WTC11 (cell line): ENCODE data around the gene FOXL2. TPM values are rescaled to one million over a fixed set of nuclear protein-coding genes. Genes with fewer than 3 reads are reported as not detected.
A peak's percentile ranks its signal among the peaks of the same experiment; 100 is the strongest.

ENCODE experiments used
- ATAC-seq: fragments of 200-7000 bp; cut with Tn5 transposase; 2 replicates; pipeline ENCODE4 v1.10.0; 2021; ENCODE audit warnings: mild to moderate bottlenecking, moderate library complexity
- CTCF ChIA-PET: fragments of 300-600 bp; sonication (Branson Sonifier 250); formaldehyde crosslinking; loops from one replicate; lab custom pipeline; 2021; ENCODE audit warnings: antibody characterized with exemption; lab: Charles Lee
- POLR2A ChIA-PET: fragments of 350-600 bp; sonication (Branson Sonifier 250); formaldehyde crosslinking; loops from one replicate; lab custom pipeline; 2021; ENCODE audit warnings: antibody characterized with exemption; lab: Charles Lee
- DNase-seq: peaks from one replicate; pipeline ENCODE4 v3.0.0; 2021; ENCODE audit warnings: low spot score
- H3K27ac Mint-ChIP-seq: 2 replicates; pipeline ENCODE4 v1.8.0; 2021; ENCODE audit warnings: mixed read lengths
- H3K27me3 Mint-ChIP-seq: 2 replicates; pipeline ENCODE4 v1.8.0; 2021; ENCODE audit warnings: low read depth, mild to moderate bottlenecking, moderate library complexity, mixed read lengths
- H3K36me3 Mint-ChIP-seq: 2 replicates; pipeline ENCODE4 v1.8.0; 2021; ENCODE audit warnings: mixed read lengths
- H3K4me1 Mint-ChIP-seq: 2 replicates; pipeline ENCODE4 v1.8.0; 2022; ENCODE audit warnings: mixed read lengths
- H3K4me3 Mint-ChIP-seq: 2 replicates; pipeline ENCODE4 v1.8.0; 2021; ENCODE audit warnings: mild to moderate bottlenecking, moderate library complexity, mixed read lengths
- H3K9me3 Mint-ChIP-seq: 2 replicates; pipeline ENCODE4 v1.8.0; 2021; ENCODE audit warnings: mixed read lengths
- CREB1 ChIP-seq: sonication (generic); formaldehyde crosslinking; IDR thresholded peaks from 2 replicates; pipeline ENCODE4 v1.8.0; 2023; ENCODE audit warnings: mild to moderate bottlenecking, missing genetic modification reagents
- EMX1 ChIP-seq: fragments of 250-450 bp; sonication (Bioruptor Pico); IDR thresholded peaks from 2 replicates; pipeline ENCODE4 v1.8.0; 2021; ENCODE audit warnings: mild to moderate bottlenecking
- GABPB1 ChIP-seq: sonication (generic); formaldehyde crosslinking; IDR thresholded peaks from 2 replicates; pipeline ENCODE4 v1.8.1; 2023; ENCODE audit warnings: mild to moderate bottlenecking, missing genetic modification reagents
- NR3C1 ChIP-seq: sonication (generic); formaldehyde crosslinking; conservative IDR thresholded peaks from 2 replicates; pipeline ENCODE4 v1.8.1; 2023; ENCODE audit warnings: low read depth, mild to moderate bottlenecking, missing genetic modification reagents
- TCF7 ChIP-seq: sonication (generic); formaldehyde crosslinking; IDR thresholded peaks from 2 replicates; pipeline ENCODE4 v1.8.0; 2022; ENCODE audit warnings: mild to moderate bottlenecking, low read depth, missing genetic modification reagents, moderate library complexity
- total RNA-seq: library from RNA; stranded (reverse); gene quantifications from 3 replicates; pipeline ENCODE4 v1.2.3, GENCODE V29; 2021
- TF ChIP-seq, protein P1 (sequence below): sonication (generic); formaldehyde crosslinking; IDR thresholded peaks from 2 replicates; pipeline ENCODE4 v1.8.1; 2022; ENCODE audit warnings: mild to moderate bottlenecking, missing genetic modification reagents, moderate library complexity, borderline replicate concordance
- TF ChIP-seq, protein P2 (sequence below): sonication (generic); formaldehyde crosslinking; IDR thresholded peaks from 2 replicates; pipeline ENCODE4 v1.8.1; 2023; ENCODE audit warnings: mild to moderate bottlenecking, missing genetic modification reagents, moderate library complexity
- TF ChIP-seq, protein P3 (sequence below): sonication (generic); formaldehyde crosslinking; IDR thresholded peaks from 2 replicates; pipeline ENCODE4 v1.8.0; 2023; ENCODE audit warnings: missing genetic modification reagents
- TF ChIP-seq, protein P4 (sequence below): fragments of 250-450 bp; sonication (Bioruptor Pico); IDR thresholded peaks from 2 replicates; pipeline ENCODE4 v1.9.0; 2021; ENCODE audit warnings: mild to moderate bottlenecking, borderline replicate concordance
- TF ChIP-seq, protein P5 (sequence below): sonication (generic); formaldehyde crosslinking; IDR thresholded peaks from 2 replicates; pipeline ENCODE4 v1.8.0; 2022; ENCODE audit warnings: mild to moderate bottlenecking, missing genetic modification reagents
- TF ChIP-seq, protein P6 (sequence below): fragments of 250-450 bp; sonication (Bioruptor Pico); conservative IDR thresholded peaks from 2 replicates; pipeline ENCODE4 v1.9.0; 2021; ENCODE audit warnings: mild to moderate bottlenecking
- TF ChIP-seq, protein P7 (sequence below): fragments of 250-450 bp; sonication (Bioruptor Pico); IDR thresholded peaks from 2 replicates; pipeline ENCODE4 v2.1.2; 2022; ENCODE audit warnings: mild to moderate bottlenecking, moderate library complexity

The FOXL2 gene
- total RNA-seq, 1 experiment from 2014 or later, result 1.4 TPM

DNA sequence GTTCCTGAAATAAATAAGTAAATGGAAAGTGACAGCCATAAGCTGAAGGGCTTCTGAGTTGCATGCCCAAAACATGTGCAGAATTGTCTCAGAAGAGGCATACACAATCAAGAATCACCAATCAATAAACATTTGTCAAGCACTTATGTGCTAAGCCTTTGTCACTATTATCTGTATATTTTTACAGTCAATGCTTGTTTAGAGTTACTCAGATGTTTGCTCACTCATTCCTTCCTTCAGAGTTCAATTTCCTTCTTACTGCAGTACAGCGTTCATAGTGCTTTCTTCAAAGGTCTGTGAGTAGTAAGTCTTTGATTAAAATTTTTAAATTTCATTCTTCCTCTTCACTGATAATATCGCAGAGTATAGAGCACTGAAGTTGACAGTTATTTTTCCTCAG is 17.3 kb upstream of the FOXL2 start:
- Mint-ChIP-seq H3K9me3 (peaks cover 26% of the 10 kb centered on the region), H3K27ac (no peak overlapping the region), H3K27me3 (peaks cover 38% of the 10 kb centered on the region), H3K36me3 (peaks cover 9% of the 10 kb centered on the region; the same call in 1 of the 2 replicates), H3K4me1 (peaks cover 3% of the 10 kb centered on the region; the same call in 1 of the 2 replicates), H3K4me3 (no peak overlapping the region)
- DNase-seq (no peak), ATAC-seq (no peak)
- POLR2A ChIA-PET, result no interaction called here
- TF ChIP-seq, protein P1, sequence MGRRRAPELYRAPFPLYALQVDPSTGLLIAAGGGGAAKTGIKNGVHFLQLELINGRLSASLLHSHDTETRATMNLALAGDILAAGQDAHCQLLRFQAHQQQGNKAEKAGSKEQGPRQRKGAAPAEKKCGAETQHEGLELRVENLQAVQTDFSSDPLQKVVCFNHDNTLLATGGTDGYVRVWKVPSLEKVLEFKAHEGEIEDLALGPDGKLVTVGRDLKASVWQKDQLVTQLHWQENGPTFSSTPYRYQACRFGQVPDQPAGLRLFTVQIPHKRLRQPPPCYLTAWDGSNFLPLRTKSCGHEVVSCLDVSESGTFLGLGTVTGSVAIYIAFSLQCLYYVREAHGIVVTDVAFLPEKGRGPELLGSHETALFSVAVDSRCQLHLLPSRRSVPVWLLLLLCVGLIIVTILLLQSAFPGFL (CRISPR knock-in tag), result no peak
- no peak for TF ChIP-seq TCF7 (CRISPR knock-in tag)
- TF ChIP-seq, protein P2, sequence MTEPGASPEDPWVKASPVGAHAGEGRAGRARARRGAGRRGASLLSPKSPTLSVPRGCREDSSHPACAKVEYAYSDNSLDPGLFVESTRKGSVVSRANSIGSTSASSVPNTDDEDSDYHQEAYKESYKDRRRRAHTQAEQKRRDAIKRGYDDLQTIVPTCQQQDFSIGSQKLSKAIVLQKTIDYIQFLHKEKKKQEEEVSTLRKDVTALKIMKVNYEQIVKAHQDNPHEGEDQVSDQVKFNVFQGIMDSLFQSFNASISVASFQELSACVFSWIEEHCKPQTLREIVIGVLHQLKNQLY, result no peak
- TF ChIP-seq, protein P3, sequence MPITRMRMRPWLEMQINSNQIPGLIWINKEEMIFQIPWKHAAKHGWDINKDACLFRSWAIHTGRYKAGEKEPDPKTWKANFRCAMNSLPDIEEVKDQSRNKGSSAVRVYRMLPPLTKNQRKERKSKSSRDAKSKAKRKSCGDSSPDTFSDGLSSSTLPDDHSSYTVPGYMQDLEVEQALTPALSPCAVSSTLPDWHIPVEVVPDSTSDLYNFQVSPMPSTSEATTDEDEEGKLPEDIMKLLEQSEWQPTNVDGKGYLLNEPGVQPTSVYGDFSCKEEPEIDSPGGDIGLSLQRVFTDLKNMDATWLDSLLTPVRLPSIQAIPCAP (CRISPR knock-in tag), result no peak
- CTCF ChIA-PET, result interaction anchor here (0.8 to 1.8 kb wide), 2 partner anchors 15 to 28 kb away, joined by 3 to 4 read pairs; no protein-coding TSS in a partner anchor

DNA sequence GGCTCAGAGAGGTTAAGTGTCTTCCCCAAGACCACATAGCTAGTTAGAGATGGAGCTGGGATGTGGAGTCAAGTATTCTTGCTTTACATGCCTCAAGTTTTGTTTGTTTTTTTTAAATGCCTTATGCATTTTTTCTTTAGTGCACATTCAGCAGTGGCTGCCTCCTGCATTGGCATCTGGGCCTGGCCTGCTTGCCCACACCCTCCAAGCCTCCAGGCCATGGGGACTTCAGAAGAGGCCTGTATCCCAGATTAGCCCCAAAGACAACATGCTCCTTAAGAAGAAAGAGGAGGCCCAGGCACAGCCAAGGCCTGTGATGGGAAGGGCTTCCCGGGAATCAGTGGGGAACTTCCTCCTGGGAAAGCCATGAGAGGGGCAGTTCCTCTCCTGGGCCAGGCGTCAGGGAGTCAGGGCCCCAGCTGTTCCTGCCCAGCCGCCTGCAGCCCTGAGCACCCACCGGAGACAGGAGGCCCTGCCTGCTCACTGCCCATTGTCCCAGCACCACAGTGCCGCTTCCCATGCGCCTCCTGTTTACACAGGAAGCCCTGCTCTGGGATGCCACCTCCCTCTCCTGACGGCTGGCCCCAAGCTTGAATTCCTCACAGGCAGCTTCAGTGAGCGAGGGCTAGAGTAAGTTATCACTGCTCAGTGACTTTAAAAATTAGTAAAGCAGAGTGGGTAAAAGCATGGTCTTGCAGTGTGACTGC is 16.1 kb upstream of the FOXL2 start:
- ChIA-PET CTCF (interaction anchor here (1.0 to 1.1 kb wide), 3 partner anchors 9 to 17 kb away, joined by 3 to 6 read pairs (median 4); partner anchors contain the start of genes FOXL2 and FOXL2NB), POLR2A (no interaction called here)
- peaks cover 45% of the 10 kb centered on the region for H3K27me3 Mint-ChIP-seq
- DNase-seq, result no peak
- no peak overlapping the region for H3K27ac Mint-ChIP-seq
- H3K4me1 Mint-ChIP-seq, result peaks cover 3% of the 10 kb centered on the region; the same call in 1 of the 2 replicates
- TF ChIP-seq, protein P4, sequence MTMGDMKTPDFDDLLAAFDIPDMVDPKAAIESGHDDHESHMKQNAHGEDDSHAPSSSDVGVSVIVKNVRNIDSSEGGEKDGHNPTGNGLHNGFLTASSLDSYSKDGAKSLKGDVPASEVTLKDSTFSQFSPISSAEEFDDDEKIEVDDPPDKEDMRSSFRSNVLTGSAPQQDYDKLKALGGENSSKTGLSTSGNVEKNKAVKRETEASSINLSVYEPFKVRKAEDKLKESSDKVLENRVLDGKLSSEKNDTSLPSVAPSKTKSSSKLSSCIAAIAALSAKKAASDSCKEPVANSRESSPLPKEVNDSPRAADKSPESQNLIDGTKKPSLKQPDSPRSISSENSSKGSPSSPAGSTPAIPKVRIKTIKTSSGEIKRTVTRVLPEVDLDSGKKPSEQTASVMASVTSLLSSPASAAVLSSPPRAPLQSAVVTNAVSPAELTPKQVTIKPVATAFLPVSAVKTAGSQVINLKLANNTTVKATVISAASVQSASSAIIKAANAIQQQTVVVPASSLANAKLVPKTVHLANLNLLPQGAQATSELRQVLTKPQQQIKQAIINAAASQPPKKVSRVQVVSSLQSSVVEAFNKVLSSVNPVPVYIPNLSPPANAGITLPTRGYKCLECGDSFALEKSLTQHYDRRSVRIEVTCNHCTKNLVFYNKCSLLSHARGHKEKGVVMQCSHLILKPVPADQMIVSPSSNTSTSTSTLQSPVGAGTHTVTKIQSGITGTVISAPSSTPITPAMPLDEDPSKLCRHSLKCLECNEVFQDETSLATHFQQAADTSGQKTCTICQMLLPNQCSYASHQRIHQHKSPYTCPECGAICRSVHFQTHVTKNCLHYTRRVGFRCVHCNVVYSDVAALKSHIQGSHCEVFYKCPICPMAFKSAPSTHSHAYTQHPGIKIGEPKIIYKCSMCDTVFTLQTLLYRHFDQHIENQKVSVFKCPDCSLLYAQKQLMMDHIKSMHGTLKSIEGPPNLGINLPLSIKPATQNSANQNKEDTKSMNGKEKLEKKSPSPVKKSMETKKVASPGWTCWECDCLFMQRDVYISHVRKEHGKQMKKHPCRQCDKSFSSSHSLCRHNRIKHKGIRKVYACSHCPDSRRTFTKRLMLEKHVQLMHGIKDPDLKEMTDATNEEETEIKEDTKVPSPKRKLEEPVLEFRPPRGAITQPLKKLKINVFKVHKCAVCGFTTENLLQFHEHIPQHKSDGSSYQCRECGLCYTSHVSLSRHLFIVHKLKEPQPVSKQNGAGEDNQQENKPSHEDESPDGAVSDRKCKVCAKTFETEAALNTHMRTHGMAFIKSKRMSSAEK (CRISPR knock-in tag), result no peak
- TF ChIP-seq NR3C1 (CRISPR knock-in tag) (no peak), GABPB1 (CRISPR knock-in tag) (no peak), EMX1 (CRISPR knock-in tag) (no peak), CREB1 (no peak)
- TF ChIP-seq, protein P5, sequence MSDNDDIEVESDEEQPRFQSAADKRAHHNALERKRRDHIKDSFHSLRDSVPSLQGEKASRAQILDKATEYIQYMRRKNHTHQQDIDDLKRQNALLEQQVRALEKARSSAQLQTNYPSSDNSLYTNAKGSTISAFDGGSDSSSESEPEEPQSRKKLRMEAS (CRISPR knock-in tag), result no peak
- peaks cover 9% of the 10 kb centered on the region; the same call in 1 of the 2 replicates for H3K36me3 Mint-ChIP-seq
- peak; percentile 52 for ATAC-seq
- peaks cover 26% of the 10 kb centered on the region for H3K9me3 Mint-ChIP-seq
- H3K4me3 Mint-ChIP-seq, result no peak overlapping the region

DNA sequence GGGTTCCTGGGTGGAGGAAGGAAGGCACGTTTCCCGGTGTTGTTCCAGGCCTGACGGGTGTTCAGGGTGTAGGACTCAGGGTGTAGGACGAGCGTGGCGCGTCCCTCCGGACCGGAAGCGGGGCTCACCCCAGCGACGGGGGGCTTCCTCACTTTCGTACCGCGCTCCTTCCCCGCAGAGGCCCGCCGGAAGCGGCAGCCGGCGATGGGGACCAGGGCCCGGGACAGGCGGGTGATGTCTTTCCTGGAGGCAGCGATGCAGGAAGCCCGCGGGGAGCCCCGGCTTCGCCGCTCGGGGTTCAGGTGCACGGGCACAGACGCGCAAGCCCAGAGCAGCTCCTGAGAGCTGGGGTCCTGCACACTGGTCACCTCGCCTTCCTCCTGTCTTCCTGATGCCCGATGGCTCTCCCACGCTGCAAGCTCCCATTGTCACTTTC is 13.5 kb upstream of the FOXL2 start:
- ChIA-PET CTCF (interaction anchor here (0.7 to 4.7 kb wide), 20 partner anchors 8 to 526 kb away, joined by 3 to 54 read pairs (median 6); partner anchors contain the start of genes CEP70, ESYT3, FOXL2 and FOXL2NB), POLR2A (interaction anchor here (1.1 to 1.5 kb wide), 3 partner anchors 9 to 17 kb away, joined by 3 to 6 read pairs (median 5); no protein-coding TSS in a partner anchor)
- Mint-ChIP-seq H3K27me3 (peaks cover 43% of the 10 kb centered on the region), H3K4me3 (peak overlapping the region; percentile 34), H3K9me3 (peaks cover 18% of the 10 kb centered on the region), H3K36me3 (peaks cover 9% of the 10 kb centered on the region; the same call in 1 of the 2 replicates), H3K4me1 (peaks cover 3% of the 10 kb centered on the region; the same call in 1 of the 2 replicates), H3K27ac (no peak overlapping the region)
- ATAC-seq (no peak; the same call in 1 of the 2 replicates), DNase-seq (no peak)
- TF ChIP-seq, protein P6, sequence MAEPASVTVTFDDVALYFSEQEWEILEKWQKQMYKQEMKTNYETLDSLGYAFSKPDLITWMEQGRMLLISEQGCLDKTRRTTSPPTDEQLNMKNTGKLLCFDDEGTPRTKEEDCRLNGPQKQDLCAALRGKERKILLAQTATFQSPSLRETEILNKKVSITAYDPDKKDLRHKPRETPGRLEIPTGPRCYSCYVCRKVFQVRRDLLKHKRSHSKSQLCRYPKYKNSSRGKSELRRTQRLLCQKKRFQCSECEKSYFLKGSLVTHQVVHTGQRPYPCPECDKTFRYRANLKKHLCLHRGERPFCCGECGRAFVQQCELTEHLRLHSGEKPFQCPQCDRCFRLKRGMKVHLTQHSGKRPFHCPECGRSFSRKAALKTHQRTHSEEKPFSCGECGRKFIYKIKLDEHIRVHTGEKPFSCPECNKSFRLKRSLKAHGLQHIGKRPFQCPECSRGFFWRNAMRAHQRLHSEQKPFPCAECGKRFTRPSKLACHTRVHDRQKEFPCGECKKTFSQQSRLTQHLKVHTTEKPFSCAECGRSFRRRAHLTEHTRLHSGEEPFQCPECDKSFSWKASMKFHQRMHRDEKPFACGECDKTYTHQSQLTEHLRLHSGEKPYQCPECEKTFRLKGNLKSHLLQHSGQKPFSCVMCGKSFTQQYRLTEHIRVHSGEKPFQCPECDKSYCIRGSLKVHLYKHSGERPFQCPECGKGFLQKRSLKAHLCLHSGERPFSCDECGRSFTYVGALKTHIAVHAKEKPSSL, result no peak
- TF ChIP-seq, protein P7, sequence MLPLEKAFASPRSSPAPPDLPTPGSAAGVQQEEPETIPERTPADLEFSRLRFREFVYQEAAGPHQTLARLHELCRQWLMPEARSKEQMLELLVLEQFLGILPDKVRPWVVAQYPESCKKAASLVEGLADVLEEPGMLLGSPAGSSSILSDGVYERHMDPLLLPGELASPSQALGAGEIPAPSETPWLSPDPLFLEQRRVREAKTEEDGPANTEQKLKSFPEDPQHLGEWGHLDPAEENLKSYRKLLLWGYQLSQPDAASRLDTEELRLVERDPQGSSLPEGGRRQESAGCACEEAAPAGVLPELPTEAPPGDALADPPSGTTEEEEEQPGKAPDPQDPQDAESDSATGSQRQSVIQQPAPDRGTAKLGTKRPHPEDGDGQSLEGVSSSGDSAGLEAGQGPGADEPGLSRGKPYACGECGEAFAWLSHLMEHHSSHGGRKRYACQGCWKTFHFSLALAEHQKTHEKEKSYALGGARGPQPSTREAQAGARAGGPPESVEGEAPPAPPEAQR (CRISPR knock-in tag), result no peak
